Activated CD4-positive, CD25-positive, alpha-beta regulatory T cell treated with anti-CD3 and anti-CD28 coated beads, Interleukin-2, amount 50 U/mL, for 16 hours (primary cell): ENCODE data around the gene APMAP.
"Not testable (repeated sequence)": the region's sequence is repeated elsewhere in the genome, so short reads cannot be mapped to it uniquely, and the experiment has no call there.

Experiments used
- DNase-seq: peaks from one replicate; pipeline ENCODE4 v3.0.0-alpha.2; 2020; ENCODE audit warnings: low read depth, low spot score

APMAP gene

DNA sequence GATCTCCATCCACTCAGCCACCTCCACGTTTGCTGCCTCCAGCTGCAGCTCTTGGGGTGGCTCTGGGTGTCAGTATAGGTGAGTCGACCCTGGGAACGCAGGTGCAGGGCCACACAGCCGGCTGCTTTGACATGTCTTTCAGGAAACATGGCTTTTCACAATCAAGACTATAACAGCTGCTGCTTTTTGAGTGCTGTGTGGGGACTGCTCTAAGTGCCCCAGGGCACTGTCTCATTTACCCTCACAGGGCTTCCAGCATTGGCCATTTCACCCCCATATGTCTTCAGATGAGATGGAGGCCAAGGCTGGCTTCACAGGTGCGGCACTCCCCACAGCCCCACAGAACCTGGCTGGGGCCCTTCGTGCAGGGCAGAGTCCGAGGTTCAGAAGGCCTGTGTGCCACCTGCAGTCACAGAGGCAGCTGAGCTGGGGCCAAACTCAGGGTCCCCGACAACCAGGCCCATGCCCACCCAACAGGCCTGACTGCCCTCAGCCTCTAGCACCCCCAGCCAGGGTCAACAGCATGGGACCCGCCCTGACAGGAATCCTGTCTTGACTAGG is 58.4 kb downstream of the APMAP start:
- no peak for DNase-seq

DNA sequence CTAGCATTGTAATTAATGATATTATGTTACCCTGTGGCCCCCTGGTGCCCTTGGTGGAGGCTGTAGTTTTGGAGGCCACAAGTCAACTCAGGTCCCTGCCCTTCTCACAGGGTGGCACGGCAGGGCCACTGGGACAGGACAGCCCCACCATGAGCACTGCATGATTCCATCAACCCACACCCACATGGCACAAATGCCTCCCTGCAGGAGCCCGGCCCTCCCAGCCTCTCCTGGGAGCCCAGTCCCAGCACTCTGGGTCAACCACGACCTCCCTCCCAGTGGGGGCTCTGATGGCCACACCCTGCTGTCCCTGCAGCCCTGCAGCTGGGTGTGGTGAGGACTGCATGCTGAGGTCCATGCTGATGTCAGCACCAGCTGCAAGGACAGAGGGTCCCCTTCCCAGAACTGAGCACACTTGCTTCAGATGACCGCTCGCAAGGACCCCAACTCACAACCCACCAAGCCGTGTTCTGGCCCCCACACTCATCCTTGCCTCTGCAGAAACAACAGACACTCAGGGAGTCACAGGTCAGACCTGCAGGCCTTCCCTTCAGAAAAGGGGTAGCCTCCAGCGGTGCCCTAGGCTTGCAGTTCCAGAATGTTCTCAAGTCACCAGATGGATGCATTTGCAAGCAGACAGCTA is 59.2 kb downstream of the APMAP start:
- DNase-seq = no peak

DNA sequence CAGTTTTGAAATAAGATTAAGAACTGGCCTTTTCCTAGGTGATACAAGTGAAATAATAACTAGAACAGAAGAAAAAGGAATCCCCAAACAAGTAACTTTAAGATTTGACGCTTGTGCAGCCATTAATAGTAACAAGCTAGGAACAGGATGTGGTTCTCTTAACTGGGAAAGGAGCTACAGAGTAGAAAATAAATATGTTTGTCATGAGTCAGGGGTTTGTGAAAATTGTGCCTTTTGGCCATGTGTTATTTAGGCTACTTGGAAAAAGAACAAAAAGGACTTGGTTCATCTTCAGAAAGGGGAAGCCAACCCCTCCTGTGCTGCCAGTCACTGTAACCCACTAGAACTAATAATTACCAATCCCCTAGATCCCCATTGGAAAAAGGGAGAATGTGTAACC is 60.7 kb downstream of the APMAP start:
- DNase-seq = not testable (repeated sequence)

DNA sequence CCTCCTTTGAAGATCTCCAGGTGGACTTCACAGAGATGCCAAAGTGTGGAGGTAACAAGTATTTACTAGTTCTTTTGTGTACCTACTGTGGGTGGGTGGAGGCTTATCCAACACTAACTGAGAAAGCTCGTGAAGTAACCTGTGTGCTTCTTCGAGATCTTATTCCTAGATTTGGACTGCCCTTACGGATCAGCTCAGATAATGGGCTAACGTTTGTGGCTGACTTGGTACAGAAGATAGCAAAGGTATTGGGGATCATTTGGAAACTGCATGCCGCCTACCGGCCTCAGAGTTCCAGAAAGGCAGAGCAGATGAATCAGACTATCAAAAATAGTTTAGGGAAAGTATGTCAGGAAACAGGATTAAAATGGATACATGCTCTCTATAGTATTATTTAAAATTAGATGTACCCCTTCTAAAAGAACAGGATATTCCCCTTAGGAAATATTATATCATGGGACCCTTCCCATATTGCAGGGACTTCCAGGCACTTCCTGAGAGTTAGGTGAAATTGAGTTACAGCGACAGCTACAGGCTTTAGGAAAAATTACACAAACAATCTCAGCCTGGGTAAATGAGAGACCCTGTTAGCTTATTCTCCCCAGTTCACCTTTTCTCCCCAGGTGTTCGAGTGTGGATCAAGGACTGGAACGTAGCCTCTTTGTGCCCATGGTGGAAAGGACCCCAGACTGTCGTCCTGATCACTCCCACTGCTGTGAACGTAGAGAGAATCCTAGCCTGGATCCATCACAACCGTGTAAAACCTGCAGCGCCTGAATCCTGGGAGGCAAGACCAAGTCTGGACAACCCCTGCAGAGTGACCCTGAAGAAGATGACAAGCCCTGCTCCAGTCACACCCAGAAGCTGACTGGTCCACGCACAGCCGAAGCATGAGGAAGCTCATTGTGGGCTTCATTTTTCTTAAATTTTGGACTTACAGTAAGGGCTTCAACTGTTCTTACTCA is 61.5 kb downstream of the APMAP start:
- DNase-seq = not testable (repeated sequence)

DNA sequence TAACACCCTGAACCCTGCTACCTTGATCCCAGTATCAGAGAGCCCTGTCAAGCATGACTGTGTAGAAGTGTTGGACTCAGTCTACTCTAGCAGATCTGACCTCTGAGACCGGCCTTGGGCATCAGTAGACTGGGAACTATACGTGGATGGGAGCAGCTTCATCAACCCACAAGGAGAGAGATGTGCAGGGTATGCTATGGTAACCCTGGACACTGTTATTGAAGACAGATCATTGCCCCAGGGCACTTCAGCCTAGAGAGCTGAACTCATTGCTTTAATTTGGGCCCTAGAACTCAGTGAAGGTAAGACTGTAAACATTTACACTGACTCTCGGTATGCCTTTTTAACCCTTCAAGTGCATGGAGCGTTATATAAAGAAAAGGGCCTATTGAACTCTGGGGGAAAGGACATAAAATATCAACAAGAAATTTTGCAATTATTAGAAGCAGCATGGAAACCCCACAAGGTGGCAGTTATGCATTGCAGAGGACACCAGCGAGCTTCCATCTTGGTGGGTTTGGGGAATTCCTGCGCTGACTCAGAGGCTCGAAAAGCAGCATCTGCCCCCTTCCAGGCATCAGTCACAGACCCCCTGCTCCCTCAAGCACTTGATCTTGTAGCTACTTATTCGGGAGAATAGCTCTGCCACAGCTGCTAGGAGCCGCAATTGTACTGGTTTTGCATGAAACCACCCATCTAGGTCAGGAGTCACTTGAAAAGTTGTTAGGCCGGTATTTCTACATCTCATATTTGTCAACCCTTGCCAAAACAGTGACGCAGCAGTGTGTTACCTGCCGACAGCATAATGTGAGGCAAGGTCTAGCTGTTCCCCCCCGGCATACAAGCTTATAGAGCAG is 62.5 kb downstream of the APMAP start:
- not testable (repeated sequence) for DNase-seq

DNA sequence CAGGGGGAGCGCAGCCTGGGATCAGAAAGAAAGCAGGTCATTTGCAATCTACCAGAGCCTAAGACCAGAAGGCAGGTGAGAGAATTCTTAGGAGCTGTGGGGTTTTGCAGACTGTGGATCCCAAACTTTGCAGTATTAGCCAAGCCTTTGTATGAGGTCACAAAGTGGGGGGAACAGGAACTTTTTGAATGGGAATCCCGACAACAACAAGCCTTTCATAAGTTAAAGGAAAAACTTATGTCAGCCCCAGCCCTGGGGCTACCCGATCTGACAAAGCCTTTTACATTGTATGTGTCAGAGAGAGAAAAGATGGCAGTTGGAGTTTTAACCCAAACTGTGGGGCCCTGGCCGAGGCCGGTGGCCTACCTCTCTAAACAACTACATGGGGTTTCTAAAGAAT is 63.3 kb downstream of the APMAP start:
- not testable (repeated sequence) for DNase-seq

DNA sequence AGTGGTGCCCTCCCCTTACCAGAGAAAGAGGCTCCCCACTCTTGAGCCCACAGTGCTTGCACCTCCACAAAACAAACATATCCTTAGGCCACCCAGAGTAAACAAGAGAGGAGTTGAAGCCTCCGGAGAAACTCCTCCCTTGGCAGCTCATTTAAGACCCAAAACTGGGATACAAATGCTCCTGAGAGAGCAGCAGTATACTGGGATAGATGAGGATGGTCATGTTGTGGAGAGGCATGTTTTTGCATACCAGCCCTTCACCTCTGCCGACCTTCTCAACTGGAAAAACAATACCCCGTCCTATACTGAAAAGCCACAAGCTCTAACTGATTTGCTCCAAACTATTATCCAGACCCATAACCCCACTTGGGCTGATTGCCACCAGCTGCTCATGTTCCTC is 71.8 kb downstream of the APMAP start:
- not testable (repeated sequence) for DNase-seq

DNA sequence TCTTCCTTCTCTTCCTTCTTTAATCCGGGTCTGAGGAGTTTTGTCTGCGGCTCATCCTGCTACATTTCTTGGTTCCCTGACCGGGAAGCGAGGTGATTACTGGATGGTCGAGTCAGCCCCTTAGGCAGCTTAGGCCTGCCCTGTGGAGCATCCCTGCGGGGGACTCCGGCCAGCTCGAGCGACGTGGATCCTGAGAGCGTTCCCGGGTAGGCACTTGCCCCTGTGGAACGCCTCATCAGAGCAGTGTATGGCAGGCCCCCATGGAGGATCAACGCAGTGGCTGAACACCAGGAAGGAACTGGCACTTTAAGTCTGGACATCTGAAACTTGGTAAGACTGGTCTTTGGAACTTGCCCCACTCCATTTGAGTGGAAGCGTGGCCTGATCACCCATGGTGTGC is 72.9 kb downstream of the APMAP start:
- not testable (repeated sequence) for DNase-seq

DNA sequence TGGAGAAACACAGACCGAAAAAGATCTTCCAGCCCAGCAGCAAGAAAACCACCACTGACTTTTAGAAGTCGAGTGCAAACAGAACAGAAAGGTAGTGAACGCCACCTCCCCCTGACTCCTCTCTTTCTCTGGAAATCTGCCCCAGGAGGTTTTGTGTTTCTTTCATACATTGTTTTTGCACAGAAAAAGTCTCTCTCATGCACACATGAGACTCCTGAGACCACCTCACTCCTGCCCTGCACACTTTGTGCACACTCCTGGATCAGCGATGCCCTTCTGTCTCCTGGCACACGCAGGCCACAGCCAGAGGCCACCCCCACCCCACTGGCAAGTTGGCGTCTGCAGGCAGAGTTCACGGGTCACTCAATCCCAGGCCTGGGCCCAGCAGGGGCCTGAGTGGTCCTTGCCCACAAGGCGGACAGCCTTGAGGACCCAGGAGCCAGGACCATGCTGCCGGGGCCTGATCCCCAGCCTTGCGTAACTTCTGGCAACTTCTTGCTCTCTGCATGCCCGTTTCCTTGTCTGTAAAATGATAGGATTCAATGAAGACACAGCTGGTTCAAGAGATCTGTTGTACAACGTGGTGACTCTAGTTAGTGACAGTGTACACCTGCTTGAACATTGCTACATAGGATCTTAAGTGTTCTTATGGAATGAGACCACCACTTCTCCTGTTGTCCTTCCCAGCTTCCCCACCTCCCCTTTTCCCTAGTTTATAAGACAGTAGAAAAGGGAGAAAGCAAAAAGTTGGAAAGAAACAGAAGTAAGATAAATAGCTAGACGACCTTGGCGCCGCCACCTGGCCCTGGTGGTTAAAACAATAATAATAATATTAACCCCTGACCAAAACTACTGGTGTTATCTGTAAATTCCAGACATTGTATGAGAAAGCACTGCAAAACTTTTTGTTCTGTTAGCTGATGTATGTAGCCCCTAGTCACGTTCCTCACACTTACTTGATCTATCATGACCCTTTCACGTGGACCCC is 73.7 kb downstream of the APMAP start:
- no peak for DNase-seq

DNA sequence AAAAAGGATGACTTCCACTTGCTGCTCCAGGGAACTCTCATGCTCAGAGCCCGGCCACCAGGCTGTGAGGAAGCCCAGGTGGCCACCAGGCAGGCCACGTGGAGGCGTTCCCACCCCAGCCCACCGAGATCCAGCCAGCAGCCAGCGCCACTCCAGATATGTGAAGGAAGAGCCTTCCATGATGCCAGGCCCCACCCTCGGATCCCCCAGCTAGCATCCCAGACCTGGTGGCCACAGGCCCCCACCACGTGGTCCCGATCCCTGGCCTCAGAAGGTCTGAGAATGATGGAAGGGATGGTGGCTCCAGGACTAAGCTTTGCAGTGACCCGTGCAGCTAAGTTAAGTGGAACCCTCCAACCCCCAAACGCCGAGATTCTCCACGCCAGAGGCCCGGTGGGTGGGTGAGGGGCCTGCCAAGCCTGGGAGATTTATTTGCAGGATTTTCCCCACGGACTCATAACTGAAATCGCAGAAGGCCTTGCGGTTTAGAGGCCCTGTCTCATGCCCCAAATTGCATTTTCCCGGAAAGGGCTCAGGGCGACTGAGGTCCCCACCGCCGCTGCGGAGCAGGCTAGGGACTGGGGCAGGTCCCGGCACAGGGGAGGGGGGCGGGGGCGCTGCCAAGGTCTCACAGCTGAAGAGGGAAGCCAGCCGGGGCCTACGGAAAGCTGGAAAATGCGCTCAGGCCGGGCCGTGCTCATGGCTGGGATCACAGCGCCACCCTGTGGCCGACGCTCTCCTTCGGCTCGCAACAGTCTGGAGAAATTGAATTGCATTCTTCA is 74.6 kb downstream of the APMAP start:
- no peak for DNase-seq

DNA sequence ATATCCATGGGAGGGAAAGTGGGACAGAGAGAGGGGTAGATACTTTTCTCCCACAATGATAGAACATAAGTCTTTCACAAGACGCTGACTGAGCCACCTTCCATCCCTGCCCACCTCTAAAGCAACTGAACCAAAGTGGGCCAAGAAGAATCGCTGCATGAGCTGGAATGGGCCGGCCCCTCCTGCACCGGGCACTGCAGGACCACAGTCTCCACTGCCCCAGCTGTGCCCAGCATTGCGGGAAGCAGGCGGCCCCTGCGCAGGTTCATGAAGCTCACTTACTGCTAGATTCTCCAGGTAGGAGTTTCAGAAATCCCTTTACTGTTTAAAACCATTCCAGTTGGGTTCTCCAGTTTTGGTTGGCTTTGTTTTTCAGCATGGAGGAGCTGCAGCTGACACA is 75.5 kb downstream of the APMAP start:
- DNase-seq = no peak

DNA sequence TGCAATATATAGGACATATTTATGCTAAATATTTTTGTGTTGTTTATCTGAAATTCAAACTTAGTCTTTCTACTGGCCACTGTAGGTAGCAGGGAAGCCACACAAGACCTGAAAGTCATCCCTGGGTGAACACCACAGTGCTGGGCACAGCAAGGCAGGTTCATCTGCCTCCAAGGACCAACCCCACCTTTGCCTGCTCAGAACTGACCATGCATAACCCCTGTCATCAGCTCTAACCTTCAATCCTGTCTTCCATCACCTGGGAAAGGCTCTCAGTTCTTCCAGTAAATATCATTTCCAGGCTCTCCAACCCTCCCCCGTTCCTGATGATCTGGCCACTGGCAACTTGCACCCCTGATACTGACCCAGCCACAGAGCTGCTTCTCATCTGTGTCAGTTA is 76.1 kb downstream of the APMAP start:
- no peak for DNase-seq

DNA sequence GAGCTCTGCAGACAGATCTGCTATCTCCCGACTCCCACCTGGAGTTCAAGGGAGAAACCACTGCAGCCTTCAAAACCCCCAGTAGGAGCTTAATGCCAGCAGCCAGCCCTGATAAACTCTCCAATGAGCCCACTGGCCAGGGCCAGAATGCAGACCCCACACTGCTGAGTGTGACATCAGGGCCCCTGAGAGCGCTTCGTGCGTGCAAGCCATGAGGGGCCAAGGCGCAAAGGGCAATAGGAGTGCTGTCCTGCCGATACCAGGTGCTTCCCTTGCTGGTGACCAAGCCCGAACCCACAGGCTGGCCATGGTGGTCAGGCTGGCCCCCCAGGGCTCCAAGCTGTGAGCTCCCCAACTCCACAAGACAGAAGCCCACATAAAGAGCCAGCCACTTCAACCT is 76.7 kb downstream of the APMAP start:
- DNase-seq = no peak

DNA sequence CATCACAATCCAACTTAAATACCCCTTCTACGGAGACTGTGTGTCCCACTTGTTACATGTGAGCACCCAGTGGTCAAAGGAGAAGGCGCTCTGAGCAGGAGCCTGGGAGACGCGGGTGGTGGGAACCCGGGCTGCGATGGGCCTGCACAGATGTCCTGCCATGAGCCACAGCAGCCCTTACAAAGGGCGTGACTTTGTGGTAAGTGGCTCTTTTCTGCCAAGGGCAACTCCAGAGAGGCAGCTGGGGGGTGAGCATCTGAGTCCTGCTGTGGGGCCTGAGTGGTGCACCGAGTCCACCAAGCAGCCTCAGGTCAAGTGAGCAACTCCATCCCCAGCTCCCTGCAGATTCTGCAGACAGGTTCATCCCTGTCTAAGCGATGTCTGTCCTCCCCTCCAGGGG is 77.1 kb downstream of the APMAP start:
- no peak for DNase-seq

DNA sequence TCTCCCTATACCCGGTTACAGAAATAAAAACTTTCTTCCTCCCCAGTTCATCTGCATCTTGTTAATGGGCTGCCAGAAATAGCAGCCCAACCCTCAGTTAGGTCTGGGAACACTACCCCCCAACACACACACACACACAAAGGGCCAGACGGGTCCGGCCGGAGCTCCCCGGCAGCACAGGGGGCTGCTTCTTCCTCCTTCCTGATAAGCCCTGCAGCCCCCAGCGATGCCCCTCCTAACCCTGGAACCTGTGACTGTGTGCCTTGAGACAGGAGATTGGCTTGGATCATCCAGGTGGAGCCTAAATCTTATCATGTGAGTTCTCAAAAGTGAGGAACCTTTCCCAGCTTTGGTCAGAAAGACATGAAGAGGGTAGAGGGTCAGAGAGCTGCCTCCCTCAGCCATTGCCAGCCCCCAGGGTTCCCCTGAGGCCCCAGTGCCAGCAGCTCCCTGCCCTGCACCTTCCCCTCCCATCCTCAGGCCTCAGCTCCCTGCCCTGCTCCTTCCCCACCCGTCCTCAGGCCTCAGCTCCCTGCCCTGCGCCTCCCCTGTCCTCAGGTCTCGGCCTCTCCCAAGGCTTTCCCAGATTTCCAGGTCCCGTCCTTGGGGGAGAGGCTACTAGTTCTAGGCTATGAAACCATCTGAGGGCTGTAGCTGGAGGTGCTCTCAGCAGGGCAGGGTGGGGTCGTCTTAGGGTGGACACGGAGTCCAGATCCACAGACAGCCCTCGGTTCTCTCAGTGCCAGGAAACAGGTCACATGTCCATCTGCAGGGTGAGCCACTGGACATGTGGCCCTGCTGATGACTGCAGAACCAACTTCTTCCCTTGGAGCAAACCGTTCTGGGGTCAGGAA is 77.9 kb downstream of the APMAP start:
- DNase-seq = no peak

DNA sequence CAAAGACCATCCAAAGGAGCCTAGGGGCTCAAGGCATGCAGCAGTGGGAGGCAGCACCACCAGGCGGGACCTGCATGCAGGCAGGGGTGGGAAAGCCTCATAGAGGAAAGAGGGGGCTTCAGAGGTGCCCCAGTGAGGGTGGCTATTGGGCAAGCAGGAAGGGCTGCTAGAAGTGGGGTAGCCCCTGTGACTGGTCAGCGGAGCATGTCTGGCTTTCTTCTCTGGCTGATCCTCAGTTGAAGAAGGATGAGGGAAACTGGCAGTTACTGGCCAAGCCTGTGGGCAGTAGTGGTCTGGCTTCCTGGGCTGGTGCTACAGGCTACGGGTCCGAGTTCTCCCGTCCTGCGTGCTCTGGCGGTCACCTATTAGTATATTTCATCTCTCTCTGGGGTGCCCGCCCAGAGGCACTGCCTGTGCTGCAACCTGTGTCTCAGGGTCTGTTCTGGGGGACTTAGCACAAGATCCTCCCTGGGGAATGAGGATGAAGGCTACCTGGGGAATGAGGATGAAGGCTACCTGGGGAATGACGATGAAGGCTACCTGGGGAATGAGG is 79.4 kb downstream of the APMAP start:
- no peak for DNase-seq
